ENCODE measurements around the gene PCSK1N.

Gene PCSK1N

GRCh38 chrX:48787505-48788443 lies 47.6 kb downstream of the PCSK1N start:
- no peak for DNase-seq

- DNase-seq: no peak
These were observed 48.4 kb downstream of the PCSK1N start for GRCh38 chrX:48786825-48787504.

- no peak for DNase-seq
These were observed 49.0 kb downstream of the PCSK1N start, which contains the start of gene GATA1 for GRCh38 chrX:48786341-48786800. Gene GATA1 (plus strand): TSS chrX:48786590. CDS start chrX:48791110, 4,520 bp downstream.

DNA sequence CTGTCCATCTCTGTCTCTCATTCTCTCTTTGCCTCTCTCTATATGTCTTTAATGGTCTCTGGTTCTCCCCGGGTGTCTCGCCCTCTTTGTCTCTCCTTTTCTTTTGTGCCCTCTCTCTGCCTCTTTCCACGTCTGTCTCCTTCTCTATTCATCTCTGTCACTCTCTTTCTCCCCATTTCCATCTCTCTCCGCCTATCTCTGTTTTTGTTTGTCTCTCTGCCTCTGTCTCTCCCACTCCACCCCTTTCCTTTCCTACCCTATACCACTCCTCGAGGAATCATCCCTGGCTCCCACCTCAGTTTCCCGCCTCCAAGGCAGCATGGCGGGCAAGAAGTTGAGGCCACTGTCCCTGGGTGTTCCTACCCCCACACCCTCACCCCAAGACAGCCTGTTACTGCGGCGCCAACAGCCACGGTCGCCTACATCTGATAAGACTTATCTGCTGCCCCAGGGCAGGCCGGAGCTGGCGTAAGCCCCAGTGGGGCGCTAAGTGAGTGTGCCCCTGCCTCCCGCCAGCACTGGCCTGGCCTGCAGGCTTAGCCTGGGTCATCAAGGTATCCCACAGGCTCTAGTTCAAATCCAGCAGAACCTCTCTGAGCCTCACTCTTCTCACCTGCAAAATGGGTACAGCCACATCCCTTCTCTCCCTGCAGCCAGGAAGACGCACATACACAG lies 49.7 kb downstream of the PCSK1N start:
- no peak for DNase-seq

DNA sequence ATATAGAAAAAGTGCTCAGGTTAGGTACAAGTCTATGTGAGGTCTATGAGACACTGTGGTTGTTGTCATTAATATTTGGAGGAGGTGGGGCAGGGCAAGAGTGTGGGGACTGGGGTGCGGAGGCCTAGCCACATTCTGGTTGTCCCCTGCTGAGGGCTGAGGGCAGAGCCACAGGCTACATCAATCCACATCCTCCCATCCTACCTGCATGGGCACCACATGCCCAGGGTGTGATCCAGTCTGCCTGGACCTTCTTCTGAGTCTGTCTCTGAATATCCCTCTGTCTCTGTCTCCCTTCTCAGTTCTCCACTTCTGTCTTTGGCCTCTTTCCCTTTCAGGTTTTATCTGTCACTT lies 50.2 kb downstream of the PCSK1N start:
- no peak for DNase-seq

DNA sequence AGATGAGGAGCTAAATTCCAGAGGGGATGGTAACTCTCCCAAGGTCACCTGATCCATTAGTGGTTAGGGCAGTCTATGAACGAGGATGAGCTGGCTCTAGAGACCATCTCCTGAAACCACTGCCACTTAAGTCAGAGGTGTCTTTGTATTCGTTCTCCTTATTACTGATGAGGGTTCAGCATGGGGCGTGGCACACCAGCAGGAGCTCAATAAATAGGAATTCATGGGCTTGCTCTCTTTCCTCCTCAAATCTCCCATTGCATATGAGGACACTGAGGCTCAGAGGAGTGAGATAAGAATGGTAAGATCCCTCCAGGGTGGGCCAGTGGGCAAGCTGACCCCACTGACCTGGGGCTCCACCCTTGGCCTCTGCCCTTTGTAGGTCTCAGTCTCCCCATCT lies 50.7 kb downstream of the PCSK1N start:
- DNase-seq: no peak

GRCh38 chrX:48782795-48783194 lies 52.6 kb downstream of the PCSK1N start:
- DNase-seq: no peak

DNA sequence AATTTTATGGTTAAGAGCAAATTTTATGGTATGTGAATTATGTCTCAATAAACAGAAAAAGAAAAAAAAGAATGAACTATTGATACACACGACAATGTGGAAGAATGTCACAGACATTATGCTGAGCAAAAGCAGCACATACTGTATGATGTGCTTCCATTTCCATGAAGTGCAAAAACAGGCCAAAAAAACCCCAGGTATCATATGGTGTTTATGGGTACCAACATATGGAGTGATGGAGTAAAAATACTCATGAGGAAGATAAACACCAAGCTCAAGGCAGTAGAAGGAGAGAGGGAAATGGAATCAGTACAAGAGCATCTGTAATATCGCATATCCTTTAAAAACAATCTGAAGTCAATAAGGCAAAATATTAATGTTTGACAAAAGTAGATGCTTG lies 53.2 kb downstream of the PCSK1N start:
- no peak for DNase-seq

GRCh38 chrX:48781705-48782104 lies 53.7 kb downstream of the PCSK1N start:
- no peak for DNase-seq
